GM23338 (cell line): Measurements from ENCODE around the gene ANO4. TPM values are rescaled to one million over a fixed set of nuclear protein-coding genes. Genes with fewer than 3 reads are reported as not detected.

Source experiments
- ATAC-seq: fragments of 200-7000 bp; cut with Tn5 transposase; 3 replicates; pipeline ENCODE4 v1.9.1; 2020
- DNase-seq: peaks from one replicate; pipeline ENCODE4 v3.0.0-alpha.2; 2015; ENCODE audit warnings: low spot score
- H2AFZ ChIP-seq: fragments of 200-600 bp; sonication (generic); 2 replicates; pipeline ENCODE4 v1.8.0; 2016; ENCODE audit warnings: antibody characterized with exemption, mild to moderate bottlenecking, moderate library complexity
- H3F3A ChIP-seq: fragments of 200-600 bp; sonication (generic); replicated peaks from 2 replicates; pipeline ENCODE4 v1.8.0; 2017; ENCODE audit warnings: antibody characterized with exemption, mixed run types, low read depth
- H3K27ac ChIP-seq: fragments of 200-600 bp; sonication (generic); 2 replicates; pipeline ENCODE4 v1.6.1; 2016; ENCODE audit warnings: low read depth
- H3K27me3 ChIP-seq: fragments of 200-600 bp; sonication (generic); 2 replicates; pipeline ENCODE4 v1.8.0; 2016; ENCODE audit warnings: mild to moderate bottlenecking, mixed run types, moderate library complexity; ENCODE audit not compliant: insufficient read depth
- H3K36me3 ChIP-seq: fragments of 200-600 bp; sonication (generic); 2 replicates; pipeline ENCODE4 v1.8.0; 2016; ENCODE audit warnings: mild to moderate bottlenecking; ENCODE audit not compliant: insufficient read depth
- H3K4me1 ChIP-seq: fragments of 200-600 bp; sonication (generic); 2 replicates; pipeline ENCODE4 v1.8.0; 2016; ENCODE audit warnings: mild to moderate bottlenecking, moderate library complexity; ENCODE audit not compliant: insufficient read depth
- H3K4me2 ChIP-seq: fragments of 200-600 bp; sonication (generic); 2 replicates; pipeline ENCODE4 v1.7.1; 2017; ENCODE audit warnings: mixed run types
- H3K4me3 ChIP-seq: fragments of 200-600 bp; sonication (generic); 2 replicates; pipeline ENCODE4 v1.6.1; 2016; ENCODE audit warnings: mixed run types
- H3K79me2 ChIP-seq: fragments of 200-600 bp; sonication (generic); replicated peaks from 2 replicates; pipeline ENCODE4 v1.8.0; 2017; ENCODE audit warnings: mild to moderate bottlenecking; ENCODE audit not compliant: insufficient read depth
- H3K9me2 ChIP-seq: fragments of 200-600 bp; sonication (generic); 2 replicates; pipeline ENCODE4 v1.8.0; 2017; ENCODE audit not compliant: insufficient read depth
- H4K20me1 ChIP-seq: fragments of 200-600 bp; sonication (generic); replicated peaks from 2 replicates; pipeline ENCODE4 v1.8.0; 2017; ENCODE audit warnings: mild to moderate bottlenecking; ENCODE audit not compliant: insufficient read depth
- H3K27ac Mint-ChIP-seq: 2 replicates; pipeline ENCODE4 v1.8.0; 2020; ENCODE audit warnings: inconsistent platforms, mild to moderate bottlenecking, moderate library complexity, mixed read lengths
- H3K27me3 Mint-ChIP-seq: 3 replicates; pipeline ENCODE4 v1.8.0; 2022; ENCODE audit warnings: low read depth, mild to moderate bottlenecking, moderate library complexity, mixed read lengths, inconsistent platforms; ENCODE audit not compliant: insufficient read depth, poor library complexity
- H3K36me3 Mint-ChIP-seq: 3 replicates; pipeline ENCODE4 v1.8.0; 2021; ENCODE audit warnings: low read depth, mild to moderate bottlenecking, inconsistent platforms, moderate library complexity, mixed read lengths
- H3K4me1 Mint-ChIP-seq: 3 replicates; pipeline ENCODE4 v1.8.0; 2020; ENCODE audit warnings: mild to moderate bottlenecking, inconsistent platforms, mixed read lengths
- H3K4me3 Mint-ChIP-seq: 3 replicates; pipeline ENCODE4 v1.8.0; 2021; ENCODE audit warnings: moderate library complexity, mild to moderate bottlenecking, inconsistent platforms, mixed read lengths
- H3K9me3 Mint-ChIP-seq: 3 replicates; pipeline ENCODE4 v1.8.0; 2020; ENCODE audit warnings: moderate library complexity, mild to moderate bottlenecking, inconsistent platforms, mixed read lengths
- CTCF ChIP-seq, 2 experiments: fragments of 200-600 bp in 1 of 2; sonication (generic) in 1 of 2; conservative IDR thresholded peaks; 2 replicates each; pipeline versions ENCODE4 v1.5.1 to v1.6.1; 2016 to 2017; ENCODE audit warnings: antibody characterized with exemption in 2 of 2, low read depth in 2 of 2, mild to moderate bottlenecking in 2 of 2, moderate library complexity in 1 of 2
- ETS1 ChIP-seq: IDR thresholded peaks from 2 replicates; pipeline ENCODE4 v1.6.1; 2016; ENCODE audit warnings: antibody characterized with exemption
- EZH2 ChIP-seq: fragments of 200-600 bp; sonication (generic); IDR thresholded peaks from one replicate; pipeline ENCODE4 v1.8.0; 2017; ENCODE audit warnings: antibody characterized with exemption, mild to moderate bottlenecking, low read depth; ENCODE audit not compliant: unreplicated experiment
- EZH2phosphoT487 ChIP-seq: fragments of 200-600 bp; sonication (generic); IDR thresholded peaks from one replicate; pipeline ENCODE4 v1.8.1; 2018; ENCODE audit warnings: antibody characterized with exemption; ENCODE audit not compliant: unreplicated experiment
- NANOG ChIP-seq: IDR thresholded peaks from 2 replicates; pipeline ENCODE4 v1.6.1; 2016; ENCODE audit warnings: antibody characterized with exemption, borderline replicate concordance
- POLR2AphosphoS5 ChIP-seq: IDR thresholded peaks from 2 replicates; pipeline ENCODE4 v1.6.1; 2016; ENCODE audit warnings: antibody characterized with exemption, low read depth
- ZNF114 ChIP-seq: fragments of 250-450 bp; sonication (Bioruptor Pico); IDR thresholded peaks from 2 replicates; pipeline ENCODE4 v1.5.0; 2020; ENCODE audit warnings: mild to moderate bottlenecking, moderate library complexity
- ZNF331 ChIP-seq: fragments of 250-450 bp; sonication (Bioruptor Pico); IDR thresholded peaks from 2 replicates; pipeline ENCODE4 v1.5.0; 2020; ENCODE audit warnings: low read depth, mild to moderate bottlenecking, moderate library complexity
- ZNF462 ChIP-seq: fragments of 250-450 bp; sonication (Bioruptor Pico); IDR thresholded peaks from 2 replicates; pipeline ENCODE4 v1.5.0; 2020; ENCODE audit warnings: mild to moderate bottlenecking, moderate library complexity
- polyA plus RNA-seq: library from polyadenylated mRNA; unstranded; fragments of >200 nt; fragmentation: Nextera tagmentation; extraction: Ambion mirVana; gene quantifications from 2 replicates; pipeline ENCODE4 v1.2.1, GENCODE V29; 2016
- total RNA-seq: library from RNA; depleted of rRNA; stranded (reverse); fragments of >200 nt; shearing (Covaris generic); gene quantifications from 2 replicates; pipeline ENCODE4 v1.2.3, GENCODE V29; 2014

ANO4 gene
- total and polyA plus RNA-seq, 2 experiments from 2014 or later, result 1.7 to 8.7 TPM

GRCh38 chr12:101018540-101018939 lies 224.0 kb downstream of the ANO4 start:
- Mint-ChIP-seq H3K36me3 (peaks cover 3% of the 10 kb centered on the region; the same call in 1 of the 3 replicates), H3K27ac (peak overlapping the region; percentile 29; the same call in 1 of the 2 replicates), H3K9me3 (no peaks in the 10 kb centered on the region; the same call in 2 of the 3 replicates), H3K4me3 (no peak overlapping the region), H3K4me1 (no peaks in the 10 kb centered on the region), H3K27me3 (no peaks in the 10 kb centered on the region)
- no peak overlapping the region for H3K4me3 ChIP-seq
- no peak overlapping the region for H2AFZ ChIP-seq
- H3K4me1 ChIP-seq, result no peaks in the 10 kb centered on the region
- no peaks in the 10 kb centered on the region for H3F3A ChIP-seq
- H4K20me1 ChIP-seq, result no peaks in the 10 kb centered on the region
- ATAC-seq, result no peak
- no peak overlapping the region for H3K4me2 ChIP-seq
- H3K27me3 ChIP-seq, result no peaks in the 10 kb centered on the region
- H3K79me2 ChIP-seq, result no peaks in the 10 kb centered on the region
- H3K9me2 ChIP-seq, result no peaks in the 10 kb centered on the region
- TF ChIP-seq EZH2phosphoT487 (no peak), ZNF114 (CRISPR knock-in tag) (no peak), POLR2AphosphoS5 (no peak), EZH2 (no peak), ZNF462 (CRISPR knock-in tag) (no peak), ZNF331 (CRISPR knock-in tag) (no peak), ETS1 (no peak), NANOG (no peak), CTCF (conservative IDR thresholded peaks at IDR 0.05; ENCODE audit: low read depth in 2 of 2) (no peak)
- H3K27ac ChIP-seq, result no peak overlapping the region
- no peaks in the 10 kb centered on the region for H3K36me3 ChIP-seq
- DNase-seq, result peak; percentile 19
